Endodermal cell (in vitro differentiated cells): Measurements from ENCODE around the gene CDH4. TPM values are rescaled to one million over a fixed set of nuclear protein-coding genes. Genes with fewer than 3 reads are reported as not detected.

Experiments used
- DNase-seq: peaks from one replicate; pipeline ENCODE4 v3.0.0-alpha.2; 2017
- H3K27ac ChIP-seq: 2 replicates; pipeline ENCODE4 v1.5.1; 2013; ENCODE audit warnings: mild to moderate bottlenecking, low read depth, low read length, moderate library complexity
- H3K27me3 ChIP-seq: 2 replicates; pipeline ENCODE4 v1.6.1; 2013; ENCODE audit warnings: mild to moderate bottlenecking, low read length, moderate library complexity; ENCODE audit not compliant: insufficient read depth, control insufficient read depth, poor library complexity, severe bottlenecking
- H3K36me3 ChIP-seq: 2 replicates; pipeline ENCODE4 v1.7.0; 2013; ENCODE audit warnings: mild to moderate bottlenecking, low read length, moderate library complexity; ENCODE audit not compliant: control insufficient read depth, insufficient read depth
- H3K4me1 ChIP-seq: one replicate; pipeline ENCODE4 v1.7.0; 2013; ENCODE audit warnings: low read length; ENCODE audit not compliant: control insufficient read depth, insufficient read depth
- H3K4me3 ChIP-seq: 2 replicates; pipeline ENCODE4 v1.5.1; 2013; ENCODE audit warnings: mild to moderate bottlenecking, low read length, moderate library complexity
- H3K9ac ChIP-seq: 2 replicates; pipeline ENCODE4 v1.6.1; 2013; ENCODE audit warnings: mild to moderate bottlenecking, low read length, moderate library complexity; ENCODE audit not compliant: poor library complexity, severe bottlenecking; ENCODE audit errors: extremely low read depth
- H3K9me3 ChIP-seq: 2 replicates; pipeline ENCODE4 v1.6.1; 2013; ENCODE audit warnings: mild to moderate bottlenecking, low read length, moderate library complexity; ENCODE audit not compliant: control insufficient read depth
- H3K27ac Mint-ChIP-seq: 2 replicates; pipeline ENCODE4 v1.8.0; 2020; ENCODE audit warnings: mixed read lengths
- H3K27me3 Mint-ChIP-seq: 2 replicates; pipeline ENCODE4 v1.8.0; 2021; ENCODE audit warnings: mild to moderate bottlenecking, mixed read lengths; ENCODE audit not compliant: insufficient read depth
- H3K36me3 Mint-ChIP-seq: 2 replicates; pipeline ENCODE4 v1.8.0; 2020; ENCODE audit warnings: low read depth, mixed read lengths
- H3K4me1 Mint-ChIP-seq: 2 replicates; pipeline ENCODE4 v1.8.0; 2020; ENCODE audit warnings: mixed read lengths
- H3K4me3 Mint-ChIP-seq: 2 replicates; pipeline ENCODE4 v1.8.0; 2020; ENCODE audit warnings: mild to moderate bottlenecking, moderate library complexity, mixed read lengths
- H3K9me3 Mint-ChIP-seq: 2 replicates; pipeline ENCODE4 v1.8.0; 2020; ENCODE audit warnings: mild to moderate bottlenecking, mixed read lengths
- CTCF ChIP-seq: fragments of 200-600 bp; sonication (generic); conservative IDR thresholded peaks from 2 replicates; pipeline ENCODE4 v1.5.0; 2021; ENCODE audit warnings: antibody characterized with exemption, mild to moderate bottlenecking
- whole genome bisulfite sequencing, 2 experiments: methylation state at CpG; one replicate each; pipeline versions ENCODE4 v1.1.5 to v1.1.7; 2013; ENCODE audit warnings: missing lambda C conversion rate in 2 of 2, mixed read lengths in 1 of 2; ENCODE audit not compliant: insufficient coverage in 1 of 2, insufficient read length in 1 of 2; 5-methylcytosine and 5-hydroxymethylcytosine counted together
- total RNA-seq, 2 donors: library from RNA; stranded (reverse); fragmentation: NEBNext Ultra II Directional in 1 of 2; extraction: Animal tissue kit (Norgen Biotek cat#: 25700) in 1 of 2; gene quantifications; 2 replicates in 1 of 2; 3 replicates in 1 of 2; pipeline ENCODE4 v1.2.1, GENCODE V29; 2021

Gene CDH4
- total RNA-seq, 2 donors from 2014 or later = 1.8 to 5.8 TPM

GRCh38 chr20:61749406-61750075 is 497.5 kb downstream of the CDH4 start:
- H3K27ac ChIP-seq = no peak overlapping the region
- no peaks in the 10 kb centered on the region for H3K4me1 ChIP-seq
- H3K27me3 ChIP-seq = no peaks in the 10 kb centered on the region
- H3K9me3 Mint-ChIP-seq = peaks cover 20% of the 10 kb centered on the region
- no peak overlapping the region for H3K27ac Mint-ChIP-seq
- peaks cover 5% of the 10 kb centered on the region for H3K27me3 Mint-ChIP-seq
- TF ChIP-seq CTCF = no peak
- no peak overlapping the region for H3K4me3 ChIP-seq
- H3K9ac ChIP-seq = no peak overlapping the region
- 91 to 92% methylated on average over 6 of the region's 6 CpGs for WGBS, 2 experiments
- H3K4me1 Mint-ChIP-seq = peaks cover 8% of the 10 kb centered on the region
- H3K36me3 Mint-ChIP-seq = no peaks in the 10 kb centered on the region
- DNase-seq = no peak
- no peak overlapping the region for H3K4me3 Mint-ChIP-seq
- H3K36me3 ChIP-seq = no peaks in the 10 kb centered on the region
- peaks cover 12% of the 10 kb centered on the region for H3K9me3 ChIP-seq

GRCh38 chr20:61750093-61750492 is 498.0 kb downstream of the CDH4 start:
- WGBS, 2 experiments = no CpG with 5 or more reads among the region's 1 CpG
- no peak for TF ChIP-seq CTCF
- no peak overlapping the region for H3K27ac ChIP-seq
- H3K4me1 ChIP-seq = no peaks in the 10 kb centered on the region
- no peaks in the 10 kb centered on the region for H3K27me3 ChIP-seq
- H3K4me3 Mint-ChIP-seq = no peak overlapping the region
- peaks cover 12% of the 10 kb centered on the region for H3K9me3 ChIP-seq
- H3K27me3 Mint-ChIP-seq = peaks cover 5% of the 10 kb centered on the region
- peaks cover 20% of the 10 kb centered on the region for H3K9me3 Mint-ChIP-seq
- H3K9ac ChIP-seq = no peak overlapping the region
- H3K27ac Mint-ChIP-seq = no peak overlapping the region
- no peak overlapping the region for H3K4me3 ChIP-seq
- no peaks in the 10 kb centered on the region for H3K36me3 ChIP-seq
- peaks cover 8% of the 10 kb centered on the region for H3K4me1 Mint-ChIP-seq
- DNase-seq = no peak
- H3K36me3 Mint-ChIP-seq = no peaks in the 10 kb centered on the region

GRCh38 chr20:61752576-61752975 is 500.5 kb downstream of the CDH4 start:
- H3K4me1 ChIP-seq = no peaks in the 10 kb centered on the region
- no peak overlapping the region for H3K4me3 ChIP-seq
- no peak for TF ChIP-seq CTCF
- Mint-ChIP-seq H3K9me3 (peaks cover 20% of the 10 kb centered on the region), H3K36me3 (no peaks in the 10 kb centered on the region), H3K4me1 (peaks cover 8% of the 10 kb centered on the region), H3K4me3 (no peak overlapping the region), H3K27ac (no peak overlapping the region), H3K27me3 (peaks cover 5% of the 10 kb centered on the region)
- no peaks in the 10 kb centered on the region for H3K36me3 ChIP-seq
- no peaks in the 10 kb centered on the region for H3K27me3 ChIP-seq
- 95 to 98% methylated on average over 8 of the region's 8 CpGs for WGBS, 2 experiments
- peaks cover 12% of the 10 kb centered on the region for H3K9me3 ChIP-seq
- H3K9ac ChIP-seq = no peak overlapping the region
- H3K27ac ChIP-seq = no peak overlapping the region
- DNase-seq = no peak
